ENCODE data around the gene DNAH17. TPM values are rescaled to one million over a fixed set of nuclear protein-coding genes. Genes with fewer than 3 reads are reported as not detected.
A peak's percentile ranks its signal among the peaks of the same experiment; 100 is the strongest.

Gene DNAH17
- total RNA-seq, 1 donor from 2014 or later = not detected

GRCh38 chr17:78491236-78492115 lies 85.7 kb downstream of the DNAH17 start:
- no peak for DNase-seq
- intact Hi-C loops (cut with micrococcal nuclease) = no loop called here
- no peak for ATAC-seq

- ATAC-seq (no peak), DNase-seq (no peak)
- intact Hi-C loops (cut with micrococcal nuclease) = no loop called here
Observed at GRCh38 chr17:78490673-78491072, 86.5 kb downstream of the DNAH17 start.

- intact Hi-C loops (cut with micrococcal nuclease) = no loop called here
- no peak for ATAC-seq
- no peak for DNase-seq
Observed at GRCh38 chr17:78490156-78490555, 87.0 kb downstream of the DNAH17 start.

- DNase-seq (no peak), ATAC-seq (no peak)
- intact Hi-C loops (cut with micrococcal nuclease) = no loop called here
Observed at GRCh38 chr17:78488867-78489634, 88.1 kb downstream of the DNAH17 start.

GRCh38 chr17:78488156-78488555 lies 89.0 kb downstream of the DNAH17 start:
- no peak for DNase-seq
- intact Hi-C loops (cut with micrococcal nuclease) = no loop called here
- ATAC-seq = no peak

GRCh38 chr17:78486946-78487680 lies 90.1 kb downstream of the DNAH17 start:
- intact Hi-C loops (cut with micrococcal nuclease) = no loop called here
- ATAC-seq (no peak), DNase-seq (no peak)

GRCh38 chr17:78486228-78486802 lies 90.9 kb downstream of the DNAH17 start:
- DNase-seq (no peak), ATAC-seq (no peak)
- intact Hi-C loops (cut with micrococcal nuclease) = no loop called here

GRCh38 chr17:78485290-78486168 lies 91.7 kb downstream of the DNAH17 start:
- no peak for DNase-seq
- intact Hi-C loops (cut with micrococcal nuclease) = no loop called here
- ATAC-seq = no peak

GRCh38 chr17:78484271-78485246 lies 92.6 kb downstream of the DNAH17 start:
- ATAC-seq (peak; percentile 47), DNase-seq (peak; percentile 38)
- intact Hi-C loops (cut with micrococcal nuclease) = no loop called here

- ATAC-seq (no peak), DNase-seq (no peak)
- intact Hi-C loops (cut with micrococcal nuclease) = no loop called here
Observed at GRCh38 chr17:78479369-78479768, 97.8 kb downstream of the DNAH17 start.

- DNase-seq = no peak
- intact Hi-C loops (cut with micrococcal nuclease) = no loop called here
- no peak for ATAC-seq
Observed at GRCh38 chr17:78478757-78479297, 98.4 kb downstream of the DNAH17 start.

GRCh38 chr17:78477913-78478756 lies 99.1 kb downstream of the DNAH17 start:
- intact Hi-C loops (cut with micrococcal nuclease) = no loop called here
- no peak for ATAC-seq
- DNase-seq = no peak

GRCh38 chr17:78476973-78477372 lies 100.2 kb downstream of the DNAH17 start:
- DNase-seq = no peak
- intact Hi-C loops (cut with micrococcal nuclease) = no loop called here
- no peak for ATAC-seq

GRCh38 chr17:78476149-78476548 lies 101.0 kb downstream of the DNAH17 start:
- DNase-seq (no peak), ATAC-seq (no peak)
- intact Hi-C loops (cut with micrococcal nuclease) = no loop called here

- ATAC-seq = no peak
- intact Hi-C loops (cut with micrococcal nuclease) = no loop called here
Observed at GRCh38 chr17:78475211-78475610, 102.0 kb downstream of the DNAH17 start.

GRCh38 chr17:78474614-78475146 lies 102.5 kb downstream of the DNAH17 start:
- DNase-seq (no peak), ATAC-seq (peak; percentile 24)
- intact Hi-C loops (cut with micrococcal nuclease) = no loop called here

More at GRCh38 chr17:78475211-78475610, 102.0 kb downstream of the DNAH17 start:
- peak; percentile 11 for DNase-seq

All from left ventricle myocardium superior (tissue), 1 donor.